Measurements from ENCODE around the gene SSNA1.

SSNA1 gene

GRCh38 chr9:137178201-137178938 lies 10.1 kb upstream of the SSNA1 start:
- Histone ChIP-seq H4K20me1 (ENCODE audit: insufficient read depth, low read length) (peaks cover 31% of the 10 kb centered on the region), H3K4me1 (ENCODE audit: insufficient read depth, low read length) (no peaks in the 10 kb centered on the region), H3K9me3 (ENCODE audit: insufficient read depth, low read length, severe bottlenecking) (no peaks in the 10 kb centered on the region), H2AFZ (ENCODE audit: low read depth, low read length) (no peak overlapping the region), H3K4me2 (ENCODE audit: insufficient read depth, low read length) (no peak overlapping the region), H3K27me3 (ENCODE audit: insufficient read depth, low read length, poor library complexity) (no peaks in the 10 kb centered on the region), H3K9ac (ENCODE audit: low read depth, low read length) (no peak overlapping the region), H3K79me2 (ENCODE audit: insufficient read depth, low read length) (no peaks in the 10 kb centered on the region), H3K4me3 (ENCODE audit: low read depth in 1 of 2, low read length in 2 of 2) (no peak overlapping the region), H3K27ac (ENCODE audit: low read length) (no peak overlapping the region), H3K36me3 (ENCODE audit: insufficient read depth, low read length) (peaks cover 30% of the 10 kb centered on the region)
- TF ChIP-seq CTCF (IDR thresholded peaks at IDR 0.05; ENCODE audit: borderline replicate concordance, extremely low read depth, low read length, poor library complexity, severe bottlenecking) (no peak), EZH2 (IDR thresholded peaks at IDR 0.05; ENCODE audit: borderline replicate concordance, low read depth, low read length, severe bottlenecking) (no peak)
- ATAC-seq (ENCODE audit: insufficient read depth, low read depth), result no peak
- no peak for DNase-seq

GRCh38 chr9:137178939-137179630 lies 9.4 kb upstream of the SSNA1 start:
- Histone ChIP-seq H3K9ac (ENCODE audit: low read depth, low read length) (no peak overlapping the region), H3K27ac (ENCODE audit: low read length) (no peak overlapping the region)

GRCh38 chr9:137179761-137180160 lies 8.7 kb upstream of the SSNA1 start:
- ATAC-seq (ENCODE audit: insufficient read depth, low read depth) (no peak), DNase-seq (no peak)
- Histone ChIP-seq H3K9ac (ENCODE audit: low read depth, low read length) (no peak overlapping the region), H3K27ac (ENCODE audit: low read length) (no peak overlapping the region), H3K4me2 (ENCODE audit: insufficient read depth, low read length) (no peak overlapping the region), H3K4me1 (ENCODE audit: insufficient read depth, low read length) (no peaks in the 10 kb centered on the region), H3K9me3 (ENCODE audit: insufficient read depth, low read length, severe bottlenecking) (no peaks in the 10 kb centered on the region), H2AFZ (ENCODE audit: low read depth, low read length) (no peak overlapping the region), H3K79me2 (ENCODE audit: insufficient read depth, low read length) (no peaks in the 10 kb centered on the region), H3K36me3 (ENCODE audit: insufficient read depth, low read length) (peaks cover 43% of the 10 kb centered on the region), H3K27me3 (ENCODE audit: insufficient read depth, low read length, poor library complexity) (no peaks in the 10 kb centered on the region), H3K4me3 (ENCODE audit: low read depth in 1 of 2, low read length in 2 of 2) (no peak overlapping the region), H4K20me1 (ENCODE audit: insufficient read depth, low read length) (peaks cover 26% of the 10 kb centered on the region)
- TF ChIP-seq CTCF (IDR thresholded peaks at IDR 0.05; ENCODE audit: borderline replicate concordance, extremely low read depth, low read length, poor library complexity, severe bottlenecking) (no peak), EZH2 (IDR thresholded peaks at IDR 0.05; ENCODE audit: borderline replicate concordance, low read depth, low read length, severe bottlenecking) (no peak)

More at GRCh38 chr9:137178939-137179630, 9.4 kb upstream of the SSNA1 start:
- peaks cover 30% of the 10 kb centered on the region for H4K20me1 ChIP-seq (ENCODE audit: insufficient read depth, low read length)
- no peak for ATAC-seq (ENCODE audit: insufficient read depth, low read depth)
- H3K27me3 ChIP-seq (ENCODE audit: insufficient read depth, low read length, poor library complexity), result no peaks in the 10 kb centered on the region
- no peaks in the 10 kb centered on the region for H3K4me1 ChIP-seq (ENCODE audit: insufficient read depth, low read length)
- H3K9me3 ChIP-seq (ENCODE audit: insufficient read depth, low read length, severe bottlenecking), result no peaks in the 10 kb centered on the region
- TF ChIP-seq EZH2 (IDR thresholded peaks at IDR 0.05; ENCODE audit: borderline replicate concordance, low read depth, low read length, severe bottlenecking), result no peak
- TF ChIP-seq CTCF (IDR thresholded peaks at IDR 0.05; ENCODE audit: borderline replicate concordance, extremely low read depth, low read length, poor library complexity, severe bottlenecking), result no peak
- no peaks in the 10 kb centered on the region for H3K79me2 ChIP-seq (ENCODE audit: insufficient read depth, low read length)
- H3K4me3 ChIP-seq (ENCODE audit: low read depth in 1 of 2, low read length in 2 of 2), result no peak overlapping the region
- peaks cover 37% of the 10 kb centered on the region for H3K36me3 ChIP-seq (ENCODE audit: insufficient read depth, low read length)
- no peak overlapping the region for H2AFZ ChIP-seq (ENCODE audit: low read depth, low read length)
- H3K4me2 ChIP-seq (ENCODE audit: insufficient read depth, low read length), result no peak overlapping the region
- DNase-seq, result no peak

Data from DND-41 (cell line).